ENCODE results near the gene TSPAN12. TPM values are rescaled to one million over a fixed set of nuclear protein-coding genes. Genes with fewer than 3 reads are reported as not detected.

The TSPAN12 gene
- total and polyA plus RNA-seq, 3 experiments from 2014 or later = not detected

- Mint-ChIP-seq H3K4me3 (no peak overlapping the region), H3K36me3 (no peaks in the 10 kb centered on the region), H3K9me3 (peaks cover 0 to 5% (median under 1%) of the 10 kb centered on the region in 5 donors), H3K27me3 (peaks cover 2 to 11% of the 10 kb centered on the region in 2 donors), H3K27ac (no peak overlapping the region), H3K4me1 (no peaks in the 10 kb centered on the region)
- DNase-seq = no peak
- H3K4me1 ChIP-seq (ENCODE audit: insufficient read depth, low read length) = no peaks in the 10 kb centered on the region
- H3K27me3 ChIP-seq (ENCODE audit: insufficient read depth, low read length, poor library complexity, severe bottlenecking) = no peaks in the 10 kb centered on the region
- no peak overlapping the region for H3K27ac ChIP-seq (ENCODE audit: low read depth, low read length)
- no peak overlapping the region for H3K4me3 ChIP-seq (ENCODE audit: low read length)
- CTCF ChIA-PET = no interaction called here
- H3K36me3 ChIP-seq (ENCODE audit: insufficient read depth, low read length) = no peaks in the 10 kb centered on the region
- no peaks in the 10 kb centered on the region for H3K9me3 ChIP-seq (ENCODE audit: low read length)
- POLR2A ChIA-PET = no interaction called here
Measured at GRCh38 chr7:120825576-120825975, 32.4 kb downstream of the TSPAN12 start.

DNA sequence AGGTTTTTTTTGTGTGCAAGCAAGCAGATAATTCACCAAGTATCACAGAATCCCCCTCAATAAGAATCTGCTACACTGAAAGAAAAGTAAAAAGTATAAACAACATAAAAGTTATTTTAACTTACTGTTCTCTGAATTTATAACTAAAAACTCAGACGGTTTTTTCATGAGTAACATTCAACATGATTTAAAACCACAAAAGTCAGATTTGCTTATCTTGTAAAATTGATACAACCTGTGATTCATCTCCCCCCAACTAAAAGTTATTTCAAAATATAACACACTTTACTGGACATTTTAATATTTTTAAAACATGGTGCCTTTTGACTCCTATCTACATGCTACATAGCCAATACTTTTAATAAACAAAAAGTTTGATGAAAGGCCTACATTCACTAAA, 32.8 kb downstream of the TSPAN12 start:
- Histone ChIP-seq H3K36me3 (ENCODE audit: insufficient read depth, low read length) (no peaks in the 10 kb centered on the region), H3K9me3 (ENCODE audit: low read length) (no peaks in the 10 kb centered on the region), H3K4me3 (ENCODE audit: low read length) (no peak overlapping the region), H3K27me3 (ENCODE audit: insufficient read depth, low read length, poor library complexity, severe bottlenecking) (no peaks in the 10 kb centered on the region), H3K27ac (ENCODE audit: low read depth, low read length) (no peak overlapping the region), H3K4me1 (ENCODE audit: insufficient read depth, low read length) (no peaks in the 10 kb centered on the region)
- H3K27ac Mint-ChIP-seq = no peak overlapping the region
- H3K4me3 Mint-ChIP-seq = no peak overlapping the region
- no peak for DNase-seq
- H3K9me3 Mint-ChIP-seq = peaks cover 0 to 5% (median 0%) of the 10 kb centered on the region in 5 donors
- ChIA-PET POLR2A (no interaction called here), CTCF (no interaction called here)
- H3K27me3 Mint-ChIP-seq = peaks cover 4 to 14% of the 10 kb centered on the region in 2 donors
- H3K36me3 Mint-ChIP-seq = no peaks in the 10 kb centered on the region
- H3K4me1 Mint-ChIP-seq = no peaks in the 10 kb centered on the region

DNA sequence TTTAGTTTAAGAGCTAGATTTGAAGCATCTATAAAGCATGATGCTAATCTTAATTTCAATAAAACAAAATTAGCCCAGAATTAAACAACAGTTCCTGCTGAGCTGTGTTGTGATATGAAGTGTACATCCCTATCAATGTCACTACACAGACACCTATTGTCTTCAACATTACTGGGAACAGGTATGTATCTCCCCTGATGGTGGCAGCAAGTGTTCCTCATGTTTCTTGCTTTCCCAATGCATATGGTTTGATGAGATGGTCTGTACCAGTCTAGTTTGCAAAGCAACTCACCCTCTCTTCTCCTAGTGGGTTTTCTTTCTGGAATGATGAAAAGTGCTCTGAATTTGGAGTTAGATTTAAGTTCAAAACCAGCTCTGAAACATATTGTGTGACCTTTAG, 38.1 kb downstream of the TSPAN12 start:
- no peaks in the 10 kb centered on the region for H3K9me3 ChIP-seq (ENCODE audit: low read length)
- Mint-ChIP-seq H3K4me1 (no peaks in the 10 kb centered on the region), H3K36me3 (no peaks in the 10 kb centered on the region), H3K27ac (no peak overlapping the region), H3K27me3 (peaks cover 9 to 32% of the 10 kb centered on the region in 2 donors), H3K9me3 (no peaks in the 10 kb centered on the region), H3K4me3 (no peak overlapping the region)
- H3K4me1 ChIP-seq (ENCODE audit: insufficient read depth, low read length) = no peaks in the 10 kb centered on the region
- no peaks in the 10 kb centered on the region for H3K36me3 ChIP-seq (ENCODE audit: insufficient read depth, low read length)
- ChIA-PET CTCF (interaction anchor here (1.7 kb wide), 1 partner anchor 13 kb away, joined by 4 read pairs; no protein-coding TSS in a partner anchor), POLR2A (no interaction called here)
- no peak overlapping the region for H3K4me3 ChIP-seq (ENCODE audit: low read length)
- H3K27ac ChIP-seq (ENCODE audit: low read depth, low read length) = no peak overlapping the region
- DNase-seq = no peak
- H3K27me3 ChIP-seq (ENCODE audit: insufficient read depth, low read length, poor library complexity, severe bottlenecking) = no peaks in the 10 kb centered on the region

GRCh38 chr7:120817851-120818250, 40.1 kb downstream of the TSPAN12 start:
- H3K27ac Mint-ChIP-seq = no peak overlapping the region
- Histone ChIP-seq H3K4me3 (ENCODE audit: low read length) (no peak overlapping the region), H3K4me1 (ENCODE audit: insufficient read depth, low read length) (no peaks in the 10 kb centered on the region), H3K9me3 (ENCODE audit: low read length) (no peaks in the 10 kb centered on the region), H3K27me3 (ENCODE audit: insufficient read depth, low read length, poor library complexity, severe bottlenecking) (no peaks in the 10 kb centered on the region), H3K27ac (ENCODE audit: low read depth, low read length) (no peak overlapping the region), H3K36me3 (ENCODE audit: insufficient read depth, low read length) (no peaks in the 10 kb centered on the region)
- no peaks in the 10 kb centered on the region for H3K36me3 Mint-ChIP-seq
- no peak for DNase-seq
- H3K9me3 Mint-ChIP-seq = no peaks in the 10 kb centered on the region
- peaks cover 9 to 36% of the 10 kb centered on the region in 2 donors for H3K27me3 Mint-ChIP-seq
- POLR2A ChIA-PET = no interaction called here
- H3K4me3 Mint-ChIP-seq = peak overlapping the region in 1 of 7 donors; percentile 55
- CTCF ChIA-PET = no interaction called here
- no peaks in the 10 kb centered on the region for H3K4me1 Mint-ChIP-seq

GRCh38 chr7:120814253-120814939, 43.5 kb downstream of the TSPAN12 start:
- H3K27me3 ChIP-seq (ENCODE audit: insufficient read depth, low read length, poor library complexity, severe bottlenecking) = no peaks in the 10 kb centered on the region
- POLR2A ChIA-PET = no interaction called here
- H3K4me3 Mint-ChIP-seq = no peak overlapping the region

GRCh38 chr7:120813546-120814252, 44.2 kb downstream of the TSPAN12 start:
- H3K4me3 Mint-ChIP-seq = no peak overlapping the region
- peaks cover 5 to 42% of the 10 kb centered on the region in 2 donors for H3K27me3 Mint-ChIP-seq
- POLR2A ChIA-PET = no interaction called here
- no peaks in the 10 kb centered on the region for H3K36me3 Mint-ChIP-seq
- no peaks in the 10 kb centered on the region for H3K9me3 Mint-ChIP-seq
- no peak overlapping the region for H3K4me3 ChIP-seq (ENCODE audit: low read length)
- H3K4me1 Mint-ChIP-seq = no peaks in the 10 kb centered on the region
- no peak overlapping the region for H3K27ac ChIP-seq (ENCODE audit: low read depth, low read length)
- H3K9me3 ChIP-seq (ENCODE audit: low read length) = no peaks in the 10 kb centered on the region
- DNase-seq = no peak
- H3K4me1 ChIP-seq (ENCODE audit: insufficient read depth, low read length) = no peaks in the 10 kb centered on the region
- no peak overlapping the region for H3K27ac Mint-ChIP-seq
- no peaks in the 10 kb centered on the region for H3K36me3 ChIP-seq (ENCODE audit: insufficient read depth, low read length)
- CTCF ChIA-PET = interaction anchor here (0.8 kb wide), 1 partner anchor 22 kb away, joined by 3 read pairs; no protein-coding TSS in a partner anchor
- no peaks in the 10 kb centered on the region for H3K27me3 ChIP-seq (ENCODE audit: insufficient read depth, low read length, poor library complexity, severe bottlenecking)

More at GRCh38 chr7:120814253-120814939, 43.5 kb downstream of the TSPAN12 start:
- Histone ChIP-seq H3K9me3 (ENCODE audit: low read length) (no peaks in the 10 kb centered on the region), H3K4me1 (ENCODE audit: insufficient read depth, low read length) (no peaks in the 10 kb centered on the region), H3K4me3 (ENCODE audit: low read length) (no peak overlapping the region), H3K27ac (ENCODE audit: low read depth, low read length) (no peak overlapping the region), H3K36me3 (ENCODE audit: insufficient read depth, low read length) (no peaks in the 10 kb centered on the region)
- H3K27ac Mint-ChIP-seq = no peak overlapping the region
- DNase-seq = no peak
- no peaks in the 10 kb centered on the region for H3K4me1 Mint-ChIP-seq
- H3K9me3 Mint-ChIP-seq = no peaks in the 10 kb centered on the region
- peaks cover 5 to 41% of the 10 kb centered on the region in 2 donors for H3K27me3 Mint-ChIP-seq
- H3K36me3 Mint-ChIP-seq = no peaks in the 10 kb centered on the region
- CTCF ChIA-PET = no interaction called here

- peaks cover 5 to 39% of the 10 kb centered on the region in 2 donors for H3K27me3 Mint-ChIP-seq
- no peak overlapping the region for H3K27ac Mint-ChIP-seq
- no peak overlapping the region for H3K4me3 Mint-ChIP-seq
- ChIA-PET CTCF (interaction anchor here (0.8 kb wide), 1 partner anchor 22 kb away, joined by 3 read pairs; no protein-coding TSS in a partner anchor), POLR2A (no interaction called here)
- H3K4me1 Mint-ChIP-seq = no peaks in the 10 kb centered on the region
- H3K36me3 Mint-ChIP-seq = no peaks in the 10 kb centered on the region
- no peak for DNase-seq
- H3K27me3 ChIP-seq (ENCODE audit: insufficient read depth, low read length, poor library complexity, severe bottlenecking) = no peaks in the 10 kb centered on the region
- H3K9me3 ChIP-seq (ENCODE audit: low read length) = no peaks in the 10 kb centered on the region
- no peaks in the 10 kb centered on the region for H3K4me1 ChIP-seq (ENCODE audit: insufficient read depth, low read length)
- H3K36me3 ChIP-seq (ENCODE audit: insufficient read depth, low read length) = no peaks in the 10 kb centered on the region
- H3K4me3 ChIP-seq (ENCODE audit: low read length) = no peak overlapping the region
- no peaks in the 10 kb centered on the region for H3K9me3 Mint-ChIP-seq
- no peak overlapping the region for H3K27ac ChIP-seq (ENCODE audit: low read depth, low read length)
Measured at GRCh38 chr7:120813089-120813488, 44.9 kb downstream of the TSPAN12 start.

DNA sequence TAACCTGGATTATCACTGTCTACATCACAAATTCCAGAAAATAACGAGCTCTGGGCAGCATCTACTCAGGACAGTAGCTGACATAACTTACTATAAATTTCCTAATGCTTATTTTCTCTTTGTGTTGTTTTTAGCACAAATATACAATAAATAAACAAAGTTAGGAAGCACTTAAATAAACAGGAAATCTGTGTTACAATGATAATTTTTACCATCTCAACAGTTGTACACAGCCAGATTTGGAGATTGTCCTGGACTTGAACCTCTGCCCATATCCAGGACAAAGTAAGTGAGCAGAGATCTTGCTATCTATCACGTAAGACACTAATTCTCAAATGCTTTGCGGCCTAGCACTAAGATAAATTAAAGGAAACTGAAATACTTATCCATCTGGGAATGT, 48.7 kb downstream of the TSPAN12 start:
- Histone ChIP-seq H3K4me3 (ENCODE audit: low read length) (no peak overlapping the region), H3K27me3 (ENCODE audit: insufficient read depth, low read length, poor library complexity, severe bottlenecking) (no peaks in the 10 kb centered on the region), H3K9me3 (ENCODE audit: low read length) (no peaks in the 10 kb centered on the region), H3K4me1 (ENCODE audit: insufficient read depth, low read length) (no peaks in the 10 kb centered on the region), H3K27ac (ENCODE audit: low read depth, low read length) (no peak overlapping the region), H3K36me3 (ENCODE audit: insufficient read depth, low read length) (no peaks in the 10 kb centered on the region)
- no peaks in the 10 kb centered on the region for H3K9me3 Mint-ChIP-seq
- H3K4me1 Mint-ChIP-seq = no peaks in the 10 kb centered on the region
- H3K27ac Mint-ChIP-seq = no peak overlapping the region
- H3K27me3 Mint-ChIP-seq = peaks cover 2 to 26% of the 10 kb centered on the region in 2 donors
- no peak for DNase-seq
- ChIA-PET CTCF (no interaction called here), POLR2A (no interaction called here)
- no peaks in the 10 kb centered on the region for H3K36me3 Mint-ChIP-seq
- no peak overlapping the region for H3K4me3 Mint-ChIP-seq

Measured in CD8-positive, alpha-beta memory T cell (primary cell).